Endothelial cell of umbilical vein (primary cell): ENCODE measurements around the gene KXD1.

Source experiments
- EZH2 ChIP-seq: IDR thresholded peaks from 2 replicates; pipeline ENCODE4 v1.6.1; 2012; ENCODE audit warnings: borderline replicate concordance, low read depth, mild to moderate bottlenecking, moderate library complexity, low read length, inconsistent platforms; ENCODE audit not compliant: severe bottlenecking
- MYC ChIP-seq: IDR thresholded peaks from one replicate; pipeline ENCODE4 v1.6.1; 2011; ENCODE audit warnings: mild to moderate bottlenecking, low read depth, low read length
- POLR2AphosphoS5 ChIP-seq: IDR thresholded peaks from 2 replicates; pipeline ENCODE4 v1.6.1; 2012; ENCODE audit warnings: low read depth, mild to moderate bottlenecking, control low read depth, low read length, moderate library complexity; ENCODE audit not compliant: insufficient read depth
- TF ChIP-seq, protein P1 (sequence below), 2 donors: IDR thresholded peaks; 1 replicate in 1 of 2; 2 replicates in 1 of 2; pipeline ENCODE4 v1.5.1; 2011; ENCODE audit warnings: low read length in 2 of 2, mild to moderate bottlenecking in 2 of 2, moderate library complexity in 2 of 2, control low read depth in 1 of 2, inconsistent platforms in 1 of 2, low read depth in 1 of 2; ENCODE audit not compliant: insufficient read depth in 1 of 2; ENCODE audit errors: extremely low read depth in 1 of 2

DNA sequence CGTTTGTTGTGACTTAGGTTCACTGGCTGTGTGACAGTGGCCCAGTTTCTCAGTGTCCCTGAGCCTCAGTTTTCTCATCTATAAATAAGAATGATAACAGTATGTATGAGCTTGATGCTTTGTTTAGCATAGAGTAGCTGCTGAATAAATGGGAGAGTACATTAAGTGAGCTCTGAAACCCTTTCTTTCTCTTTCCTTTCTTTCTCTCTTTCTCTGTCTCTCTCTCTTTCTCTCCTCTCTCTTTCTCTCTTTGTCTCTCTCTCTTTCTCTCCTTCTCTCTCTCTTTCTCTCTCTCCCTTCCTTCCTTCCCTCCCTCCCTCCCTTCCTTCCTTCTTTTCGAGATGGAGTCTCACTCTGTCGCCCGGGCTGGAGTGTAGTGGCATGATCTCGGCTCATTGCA lies 2.0 kb downstream of the KXD1 start:
- TF ChIP-seq EZH2 (no peak), MYC (no peak), POLR2AphosphoS5 (no peak)
- TF ChIP-seq, protein P1, sequence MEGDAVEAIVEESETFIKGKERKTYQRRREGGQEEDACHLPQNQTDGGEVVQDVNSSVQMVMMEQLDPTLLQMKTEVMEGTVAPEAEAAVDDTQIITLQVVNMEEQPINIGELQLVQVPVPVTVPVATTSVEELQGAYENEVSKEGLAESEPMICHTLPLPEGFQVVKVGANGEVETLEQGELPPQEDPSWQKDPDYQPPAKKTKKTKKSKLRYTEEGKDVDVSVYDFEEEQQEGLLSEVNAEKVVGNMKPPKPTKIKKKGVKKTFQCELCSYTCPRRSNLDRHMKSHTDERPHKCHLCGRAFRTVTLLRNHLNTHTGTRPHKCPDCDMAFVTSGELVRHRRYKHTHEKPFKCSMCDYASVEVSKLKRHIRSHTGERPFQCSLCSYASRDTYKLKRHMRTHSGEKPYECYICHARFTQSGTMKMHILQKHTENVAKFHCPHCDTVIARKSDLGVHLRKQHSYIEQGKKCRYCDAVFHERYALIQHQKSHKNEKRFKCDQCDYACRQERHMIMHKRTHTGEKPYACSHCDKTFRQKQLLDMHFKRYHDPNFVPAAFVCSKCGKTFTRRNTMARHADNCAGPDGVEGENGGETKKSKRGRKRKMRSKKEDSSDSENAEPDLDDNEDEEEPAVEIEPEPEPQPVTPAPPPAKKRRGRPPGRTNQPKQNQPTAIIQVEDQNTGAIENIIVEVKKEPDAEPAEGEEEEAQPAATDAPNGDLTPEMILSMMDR (IDR thresholded peaks at IDR 0.05; ENCODE audit: extremely low read depth in 1 of 2, insufficient read depth in 1 of 2, low read depth in 1 of 2, low read length in 2 of 2) = no peak
